PC-3 (cell line): ENCODE measurements around the gene GEMIN8. TPM values are rescaled to one million over a fixed set of nuclear protein-coding genes. Genes with fewer than 3 reads are reported as not detected.

Experiments used
- ATAC-seq: fragments of 200-7000 bp; cut with Tn5 transposase; 2 replicates; pipeline ENCODE4 v1.9.1; 2020; ENCODE audit warnings: mild to moderate bottlenecking, moderate library complexity
- BruUV-seq: library from RNA; stranded (reverse); fragments of 400-500 nt; replicated peaks from 2 replicates; lab custom pipeline; 2021; lab: Mats Ljungman, UMichigan
- CTCF ChIA-PET: fragments of 300-600 bp; sonication (Branson Sonifier 250); formaldehyde crosslinking; loops from one replicate; lab custom pipeline; 2022; ENCODE audit warnings: antibody characterized with exemption; lab: Charles Lee
- POLR2A ChIA-PET: fragments of 300-600 bp; sonication (Branson Sonifier 250); formaldehyde crosslinking; loops from one replicate; lab custom pipeline; 2022; ENCODE audit warnings: antibody characterized with exemption; ENCODE audit not compliant: unreplicated experiment; lab: Charles Lee
- DNase-seq: peaks from one replicate; pipeline ENCODE4 v3.0.0-alpha.2; 2015
- H2AFZ ChIP-seq: fragments of 300-600 bp; sonication (generic); 2 replicates; pipeline ENCODE4 v1.6.0; 2016; ENCODE audit warnings: antibody characterized with exemption, low read length
- H3F3A ChIP-seq: fragments of 300-600 bp; sonication (generic); one replicate; pipeline ENCODE4 v1.6.0; 2017; ENCODE audit warnings: antibody characterized with exemption, low read length, control low read depth, mild to moderate bottlenecking; ENCODE audit not compliant: unreplicated experiment
- H3K27ac ChIP-seq: fragments of 300-600 bp; sonication (generic); 2 replicates; pipeline ENCODE4 v1.5.1; 2016; ENCODE audit warnings: mild to moderate bottlenecking, low read length
- H3K27me3 ChIP-seq: fragments of 300-600 bp; sonication (generic); 2 replicates; pipeline ENCODE4 v1.6.1; 2016; ENCODE audit warnings: low read length, mixed read lengths
- H3K36me3 ChIP-seq: fragments of 300-600 bp; sonication (generic); 2 replicates; pipeline ENCODE4 v1.6.1; 2016; ENCODE audit warnings: low read depth, mixed run types, low read length, mixed read lengths
- H3K4me1 ChIP-seq: fragments of 300-600 bp; sonication (generic); 2 replicates; pipeline ENCODE4 v1.5.1; 2016; ENCODE audit warnings: low read length; ENCODE audit not compliant: insufficient read depth
- H3K4me2 ChIP-seq: fragments of 300-600 bp; sonication (generic); 2 replicates; pipeline ENCODE4 v1.6.0; 2016; ENCODE audit warnings: low read length
- H3K4me3 ChIP-seq: fragments of 300-600 bp; sonication (generic); 2 replicates; pipeline ENCODE4 v1.5.1; 2016; ENCODE audit warnings: mild to moderate bottlenecking, low read length, mixed read lengths
- H3K79me2 ChIP-seq: fragments of 300-600 bp; sonication (generic); 2 replicates; pipeline ENCODE4 v1.6.1; 2017; ENCODE audit warnings: low read length, mixed read lengths
- H3K9ac ChIP-seq: fragments of 300-600 bp; sonication (generic); 2 replicates; pipeline ENCODE4 v1.6.0; 2016; ENCODE audit warnings: mild to moderate bottlenecking, low read length
- H3K9me2 ChIP-seq: fragments of 300-600 bp; sonication (generic); replicated peaks from 2 replicates; pipeline ENCODE4 v1.6.1; 2016; ENCODE audit warnings: mixed run types, low read length, mixed read lengths
- H3K9me3 ChIP-seq: fragments of 300-600 bp; sonication (generic); 2 replicates; pipeline ENCODE4 v1.6.1; 2016; ENCODE audit warnings: low read length, mixed read lengths
- H4K20me1 ChIP-seq: fragments of 300-600 bp; sonication (generic); 2 replicates; pipeline ENCODE4 v1.6.1; 2016; ENCODE audit warnings: low read length, mixed read lengths
- EZH2 ChIP-seq: fragments of 300-600 bp; sonication (generic); IDR thresholded peaks from one replicate; pipeline ENCODE4 v1.6.1; 2017; ENCODE audit warnings: antibody characterized with exemption, mild to moderate bottlenecking, low read length; ENCODE audit not compliant: unreplicated experiment
- EZH2phosphoT487 ChIP-seq: fragments of 300-600 bp; sonication (generic); IDR thresholded peaks from 2 replicates; pipeline ENCODE4 v1.6.1; 2018; ENCODE audit warnings: mild to moderate bottlenecking, antibody characterized with exemption, low read length, borderline replicate concordance
- intact Hi-C: fragments of 100-400 bp; cut with micrococcal nuclease; formaldehyde crosslinking; loops from 2 replicates; pipeline ENCODE4 v1.9.0; 2023
- total RNA-seq: library from RNA; depleted of rRNA; stranded (reverse); fragments of >200 nt; gene quantifications from 2 replicates; pipeline ENCODE4 v1.2.3, GENCODE V29; 2014; rRNA removed
- TF ChIP-seq, protein P1 (sequence below): fragments of 300-600 bp; sonication (generic); conservative IDR thresholded peaks from 2 replicates; pipeline ENCODE4 v1.5.1; 2017; ENCODE audit warnings: antibody characterized with exemption, low read depth, mild to moderate bottlenecking, low read length

GEMIN8 gene
- total RNA-seq, 1 experiment from 2014 or later: 8.3 TPM

DNA sequence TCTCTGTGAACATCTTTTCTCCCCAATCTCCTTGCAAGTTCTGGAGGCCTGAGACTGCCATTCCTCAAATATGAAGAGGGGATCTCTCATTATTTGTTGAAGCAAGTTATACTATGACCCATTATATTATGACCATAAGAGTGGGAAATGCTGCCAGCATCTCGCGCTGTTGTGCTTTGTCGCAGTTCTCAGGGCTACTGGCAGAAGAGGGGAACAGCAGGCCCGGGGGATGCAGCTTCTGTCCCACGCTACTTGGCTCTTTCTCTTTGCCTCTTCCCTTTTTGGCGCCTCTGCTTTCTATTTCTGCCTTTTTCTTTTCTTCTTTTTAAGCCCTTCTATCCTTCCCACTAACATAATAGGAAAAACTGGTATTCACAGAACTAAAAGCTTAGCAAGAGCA is 64.2 kb downstream of the GEMIN8 start:
- Histone ChIP-seq H4K20me1 (no peaks in the 10 kb centered on the region), H3K27me3 (no peaks in the 10 kb centered on the region), H3K36me3 (no peaks in the 10 kb centered on the region), H3K9me3 (no peaks in the 10 kb centered on the region), H3K9ac (no peak overlapping the region), H3K27ac (no peak overlapping the region), H3K4me1 (no peaks in the 10 kb centered on the region), H3K4me2 (no peak overlapping the region), H2AFZ (no peak overlapping the region), H3K9me2 (no peaks in the 10 kb centered on the region), H3K4me3 (no peak overlapping the region), H3K79me2 (no peaks in the 10 kb centered on the region), H3F3A (no peaks in the 10 kb centered on the region)
- ATAC-seq: no peak
- TF ChIP-seq, protein P1, sequence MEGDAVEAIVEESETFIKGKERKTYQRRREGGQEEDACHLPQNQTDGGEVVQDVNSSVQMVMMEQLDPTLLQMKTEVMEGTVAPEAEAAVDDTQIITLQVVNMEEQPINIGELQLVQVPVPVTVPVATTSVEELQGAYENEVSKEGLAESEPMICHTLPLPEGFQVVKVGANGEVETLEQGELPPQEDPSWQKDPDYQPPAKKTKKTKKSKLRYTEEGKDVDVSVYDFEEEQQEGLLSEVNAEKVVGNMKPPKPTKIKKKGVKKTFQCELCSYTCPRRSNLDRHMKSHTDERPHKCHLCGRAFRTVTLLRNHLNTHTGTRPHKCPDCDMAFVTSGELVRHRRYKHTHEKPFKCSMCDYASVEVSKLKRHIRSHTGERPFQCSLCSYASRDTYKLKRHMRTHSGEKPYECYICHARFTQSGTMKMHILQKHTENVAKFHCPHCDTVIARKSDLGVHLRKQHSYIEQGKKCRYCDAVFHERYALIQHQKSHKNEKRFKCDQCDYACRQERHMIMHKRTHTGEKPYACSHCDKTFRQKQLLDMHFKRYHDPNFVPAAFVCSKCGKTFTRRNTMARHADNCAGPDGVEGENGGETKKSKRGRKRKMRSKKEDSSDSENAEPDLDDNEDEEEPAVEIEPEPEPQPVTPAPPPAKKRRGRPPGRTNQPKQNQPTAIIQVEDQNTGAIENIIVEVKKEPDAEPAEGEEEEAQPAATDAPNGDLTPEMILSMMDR: no peak
- TF ChIP-seq EZH2phosphoT487 (no peak), EZH2 (no peak)
- no TSS peak for BruUV-seq
- no peak for DNase-seq
- CTCF ChIA-PET: no interaction called here
- POLR2A ChIA-PET: no interaction called here
- intact Hi-C loops: no loop called here

DNA sequence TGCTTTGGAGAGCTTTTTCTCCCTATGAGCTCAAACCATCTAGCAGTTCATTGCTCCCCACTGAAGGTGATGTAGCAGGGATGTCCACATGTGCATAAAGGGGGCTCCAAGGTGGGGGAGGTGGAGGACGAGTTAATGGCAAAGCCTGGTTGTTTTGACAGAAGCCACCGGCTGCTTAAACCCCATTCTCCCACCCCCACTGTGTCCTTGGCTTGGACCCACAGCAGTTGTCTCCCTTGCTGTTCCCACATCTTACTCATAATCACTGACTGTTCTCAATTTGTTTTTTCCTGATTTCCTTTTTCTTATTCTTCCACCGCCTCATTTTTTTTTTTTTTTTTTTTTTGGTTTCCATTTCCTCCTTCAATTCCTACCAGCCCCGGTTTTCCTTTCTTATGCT is 72.7 kb downstream of the GEMIN8 start:
- H4K20me1 ChIP-seq: no peaks in the 10 kb centered on the region
- no peak overlapping the region for H2AFZ ChIP-seq
- no peak overlapping the region for H3K4me2 ChIP-seq
- no peaks in the 10 kb centered on the region for H3F3A ChIP-seq
- no peak overlapping the region for H3K4me3 ChIP-seq
- TF ChIP-seq EZH2phosphoT487: no peak
- TF ChIP-seq, protein P1: no peak
- TF ChIP-seq EZH2: no peak
- ChIA-PET POLR2A (no interaction called here), CTCF (no interaction called here)
- no peaks in the 10 kb centered on the region for H3K79me2 ChIP-seq
- no peaks in the 10 kb centered on the region for H3K27me3 ChIP-seq
- no peaks in the 10 kb centered on the region for H3K9me2 ChIP-seq
- ATAC-seq: no peak
- H3K9me3 ChIP-seq: no peaks in the 10 kb centered on the region
- H3K9ac ChIP-seq: no peak overlapping the region
- intact Hi-C loops: no loop called here
- H3K4me1 ChIP-seq: no peaks in the 10 kb centered on the region
- DNase-seq: no peak
- H3K36me3 ChIP-seq: no peaks in the 10 kb centered on the region
- BruUV-seq: no TSS peak
- H3K27ac ChIP-seq: no peak overlapping the region

Other genes starting within 250 kb of the GEMIN8 start
- 0.51 and 0.98 TPM in 2 replicates for gene GPM6B, start 212.8 kb downstream of the GEMIN8 start, total RNA-seq